ENCODE results near the gene CDKN1B.
"Not testable (repeated sequence)": the region's sequence is repeated elsewhere in the genome, so short reads cannot be mapped to it uniquely, and the experiment has no call there.

Gene CDKN1B

GRCh38 chr12:12725086-12725955 is 8.2 kb downstream of the CDKN1B start:
- DNase-seq = peak; percentile 91

GRCh38 chr12:12725956-12726554 is 8.9 kb downstream of the CDKN1B start:
- no peak for DNase-seq

- DNase-seq = no peak
Observed at GRCh38 chr12:12726555-12727093, 9.5 kb downstream of the CDKN1B start.

- DNase-seq = no peak
Observed at GRCh38 chr12:12731178-12731577, 14.0 kb downstream of the CDKN1B start.

- DNase-seq = no peak
Observed at GRCh38 chr12:12731785-12732184, 14.6 kb downstream of the CDKN1B start.

- DNase-seq = no peak
Observed at GRCh38 chr12:12733118-12733517, 15.9 kb downstream of the CDKN1B start.

GRCh38 chr12:12734054-12734453 is 16.9 kb downstream of the CDKN1B start:
- peak; percentile 2 for DNase-seq

GRCh38 chr12:12734561-12735071 is 17.4 kb downstream of the CDKN1B start:
- DNase-seq = no peak

- no peak for DNase-seq
Observed at GRCh38 chr12:12735301-12735700, 18.1 kb downstream of the CDKN1B start.

GRCh38 chr12:12736759-12737676 is 19.9 kb downstream of the CDKN1B start:
- DNase-seq = peak; percentile 25

- not testable (repeated sequence) for DNase-seq
Observed at GRCh38 chr12:12738152-12738551, 21.0 kb downstream of the CDKN1B start.

- no peak for DNase-seq
Observed at GRCh38 chr12:12741660-12742059, 24.5 kb downstream of the CDKN1B start.

GRCh38 chr12:12744546-12745305 is 27.6 kb downstream of the CDKN1B start:
- peak; percentile 8 for DNase-seq

GRCh38 chr12:12745576-12746211 is 28.5 kb downstream of the CDKN1B start:
- DNase-seq = no peak

- DNase-seq = peak; percentile 3
Observed at GRCh38 chr12:12747278-12747677, 30.1 kb downstream of the CDKN1B start.

GRCh38 chr12:12748044-12748443 is 30.9 kb downstream of the CDKN1B start:
- peak; percentile 49 for DNase-seq

GRCh38 chr12:12749433-12749832 is 32.3 kb downstream of the CDKN1B start:
- no peak for DNase-seq

- DNase-seq = no peak
Observed at GRCh38 chr12:12755923-12756322, 38.8 kb downstream of the CDKN1B start.

GRCh38 chr12:12757121-12757520 is 40.0 kb downstream of the CDKN1B start:
- DNase-seq = no peak

- no peak for DNase-seq
Observed at GRCh38 chr12:12759234-12759915, 42.2 kb downstream of the CDKN1B start.

GRCh38 chr12:12764824-12765223 is 47.7 kb downstream of the CDKN1B start:
- no peak for DNase-seq
